Mesenchymal stem cell (in vitro differentiated cells and primary cell): Measurements from ENCODE around the gene CAGE1.

ENCODE experiments used
- DNase-seq: peaks from one replicate; pipeline ENCODE4 v3.0.0-alpha.2; 2013
- H2AFZ ChIP-seq: one replicate; pipeline ENCODE4 v1.6.1; 2013; ENCODE audit warnings: low read depth, mild to moderate bottlenecking, control low read depth, inconsistent platforms, low read length, moderate library complexity
- H2AK5ac ChIP-seq: 2 replicates; pipeline ENCODE4 v1.6.1; 2013; ENCODE audit warnings: low read length, moderate library complexity, mild to moderate bottlenecking, inconsistent platforms; ENCODE audit not compliant: severe bottlenecking
- H2BK120ac ChIP-seq: one replicate; pipeline ENCODE4 v1.6.1; 2013; ENCODE audit warnings: low read depth, mild to moderate bottlenecking, inconsistent platforms, low read length, moderate library complexity
- H2BK12ac ChIP-seq, 2 experiments: one replicate each; pipeline ENCODE4 v1.6.1; 2013; ENCODE audit warnings: inconsistent platforms in 2 of 2, low read length in 2 of 2, mild to moderate bottlenecking in 2 of 2, moderate library complexity in 2 of 2, control low read depth in 1 of 2
- H2BK15ac ChIP-seq: one replicate; pipeline ENCODE4 v1.6.1; 2013; ENCODE audit warnings: mild to moderate bottlenecking, low read depth, inconsistent platforms; ENCODE audit not compliant: poor library complexity, severe bottlenecking
- H2BK5ac ChIP-seq: 2 replicates; pipeline ENCODE4 v1.6.1; 2013; ENCODE audit warnings: low read depth, mild to moderate bottlenecking, low read length, control low read depth, inconsistent platforms; ENCODE audit not compliant: poor library complexity, severe bottlenecking
- H3K14ac ChIP-seq, 2 experiments: one replicate each; pipeline ENCODE4 v1.6.1; 2013; ENCODE audit warnings: inconsistent platforms in 2 of 2, low read length in 2 of 2, control low read depth in 1 of 2, mild to moderate bottlenecking in 1 of 2, moderate library complexity in 1 of 2
- H3K18ac ChIP-seq, 2 experiments: one replicate each; pipeline ENCODE4 v1.6.1; 2013; ENCODE audit warnings: inconsistent platforms in 2 of 2, low read length in 2 of 2, control low read depth in 1 of 2, low read depth in 1 of 2, mild to moderate bottlenecking in 1 of 2
- H3K23ac ChIP-seq, 2 experiments: one replicate each; pipeline ENCODE4 v1.6.1; 2013; ENCODE audit warnings: inconsistent platforms in 2 of 2, low read length in 2 of 2, mild to moderate bottlenecking in 2 of 2, moderate library complexity in 2 of 2, control low read depth in 1 of 2
- H3K27ac ChIP-seq: 2 replicates; pipeline ENCODE4 v1.5.1; 2013; ENCODE audit warnings: mild to moderate bottlenecking, moderate library complexity, low read length, control low read depth, inconsistent platforms; ENCODE audit not compliant: poor library complexity, severe bottlenecking
- H3K27me3 ChIP-seq, 2 experiments: 2 replicates each; pipeline versions ENCODE4 v1.6.1 to v1.7.0; 2013; ENCODE audit warnings: low read length in 2 of 2, mild to moderate bottlenecking in 2 of 2, moderate library complexity in 2 of 2, control low read depth in 1 of 2, inconsistent platforms in 1 of 2; ENCODE audit not compliant: control insufficient read depth in 1 of 2, insufficient read depth in 1 of 2
- H3K36me3 ChIP-seq, 2 experiments: 2 replicates each; pipeline versions ENCODE4 v1.6.1 to v1.7.0; 2013; ENCODE audit warnings: low read length in 2 of 2, control low read depth in 1 of 2, inconsistent platforms in 1 of 2, low read depth in 1 of 2, mild to moderate bottlenecking in 1 of 2; ENCODE audit not compliant: insufficient read depth in 2 of 2, control insufficient read depth in 1 of 2
- H3K4ac ChIP-seq, 2 experiments: one replicate each; pipeline ENCODE4 v1.6.1; 2013; ENCODE audit warnings: inconsistent platforms in 2 of 2, low read length in 2 of 2, mild to moderate bottlenecking in 2 of 2, moderate library complexity in 2 of 2, control low read depth in 1 of 2, low read depth in 1 of 2
- H3K4me1 ChIP-seq: 2 replicates; pipeline ENCODE4 v1.6.1; 2013; ENCODE audit warnings: low read depth, low read length, control low read depth; ENCODE audit not compliant: control insufficient read depth, insufficient read depth
- H3K4me2 ChIP-seq: 2 replicates; pipeline ENCODE4 v1.6.1; 2013; ENCODE audit warnings: low read length, mild to moderate bottlenecking, inconsistent platforms; ENCODE audit not compliant: poor library complexity, severe bottlenecking
- H3K4me3 ChIP-seq, 2 experiments: 2 replicates each; pipeline versions ENCODE4 v1.5.1 to v1.7.0; 2013; ENCODE audit warnings: low read length in 2 of 2, mild to moderate bottlenecking in 2 of 2, control low read depth in 1 of 2, low read depth in 1 of 2; ENCODE audit not compliant: insufficient read depth in 1 of 2
- H3K79me1 ChIP-seq: replicated peaks from 2 replicates; pipeline ENCODE4 v1.6.1; 2013; ENCODE audit warnings: mild to moderate bottlenecking, control low read depth, low read length, inconsistent platforms; ENCODE audit not compliant: poor library complexity, severe bottlenecking
- H3K9ac ChIP-seq: 2 replicates; pipeline ENCODE4 v1.7.0; 2013; ENCODE audit warnings: mild to moderate bottlenecking, low read length, moderate library complexity
- H3K9me3 ChIP-seq: 2 replicates; pipeline ENCODE4 v1.7.0; 2013; ENCODE audit warnings: mild to moderate bottlenecking, low read length; ENCODE audit not compliant: control insufficient read depth
- H4K8ac ChIP-seq: one replicate; pipeline ENCODE4 v1.6.1; 2013; ENCODE audit warnings: inconsistent platforms, mild to moderate bottlenecking, low read length, moderate library complexity
- H4K91ac ChIP-seq: one replicate; pipeline ENCODE4 v1.6.1; 2013; ENCODE audit warnings: mild to moderate bottlenecking, low read length, inconsistent platforms
- WGBS: methylation state at CpG from one replicate; pipeline ENCODE4 v1.1.7; 2013; ENCODE audit warnings: mixed read lengths; 5-methylcytosine and 5-hydroxymethylcytosine counted together

Gene CAGE1

DNA sequence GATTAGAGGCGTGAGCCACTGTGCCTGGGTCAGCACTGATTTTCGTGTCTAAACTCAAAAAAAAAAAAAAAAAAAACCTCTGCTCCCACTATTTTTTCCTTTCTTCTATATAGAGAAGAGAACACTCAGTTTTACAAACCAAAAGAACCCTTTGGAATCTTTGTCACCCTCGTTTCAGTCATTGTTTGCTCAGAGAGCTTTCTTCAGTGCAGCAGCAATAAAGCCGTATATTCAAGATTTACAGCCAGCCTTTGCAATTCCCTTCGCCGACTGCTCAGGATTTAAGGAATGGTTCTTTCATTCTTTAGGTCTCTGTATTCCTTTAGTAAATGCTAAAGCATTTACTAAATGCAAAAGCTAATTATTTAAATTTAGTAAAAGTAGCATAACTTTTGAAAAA lies 20.2 kb upstream of the CAGE1 start:
- Histone ChIP-seq H2BK120ac (no peak overlapping the region), H3K4me3 (no peak overlapping the region), H3K4me1 (peaks cover 4% of the 10 kb centered on the region), H3K27me3 (no peaks in the 10 kb centered on the region), H3K4me2 (no peak overlapping the region), H3K27ac (no peak overlapping the region), H3K36me3 (peaks cover 27 to 82% of the 10 kb centered on the region in 2 experiments), H3K18ac (no peak overlapping the region), H2AK5ac (no peak overlapping the region), H3K79me1 (peaks cover 11% of the 10 kb centered on the region), H4K8ac (no peak overlapping the region), H3K4ac (no peak overlapping the region), H2AFZ (no peak overlapping the region), H2BK15ac (no peak overlapping the region), H4K91ac (no peak overlapping the region), H2BK5ac (no peak overlapping the region), H2BK12ac (no peak overlapping the region), H3K9me3 (no peaks in the 10 kb centered on the region), H3K14ac (no peak overlapping the region), H3K23ac (no peak overlapping the region), H3K9ac (no peak overlapping the region)
- 65% methylated on average over 4 of the region's 6 CpGs for WGBS
- DNase-seq = no peak

DNA sequence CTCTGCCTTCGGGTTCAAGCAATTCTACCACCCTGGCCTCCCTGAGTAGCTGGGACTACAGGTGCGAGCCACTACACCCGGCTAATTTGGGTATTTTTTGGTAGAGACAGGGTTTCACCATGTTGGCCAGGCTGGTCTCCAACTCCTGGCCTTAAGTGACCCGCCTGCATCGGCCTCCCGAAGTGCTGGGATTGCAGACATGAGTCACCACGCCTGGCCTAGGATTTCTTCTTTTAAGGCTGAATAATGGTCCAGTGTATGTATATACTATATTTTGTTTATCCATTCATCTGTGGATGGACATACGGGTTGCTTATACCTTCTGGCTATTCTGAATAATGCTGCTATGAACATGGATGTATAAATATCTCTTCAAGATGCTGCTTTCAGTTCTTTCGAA lies 17.2 kb upstream of the CAGE1 start:
- Histone ChIP-seq H3K27me3 (no peaks in the 10 kb centered on the region), H3K9me3 (no peaks in the 10 kb centered on the region), H3K18ac (no peak overlapping the region), H3K27ac (no peak overlapping the region), H2BK15ac (no peak overlapping the region), H3K4me1 (peaks cover 3% of the 10 kb centered on the region), H3K36me3 (peaks cover 21 to 90% of the 10 kb centered on the region in 2 experiments), H2BK120ac (no peak overlapping the region), H3K4me2 (no peak overlapping the region), H3K79me1 (peaks cover 9% of the 10 kb centered on the region), H3K4ac (no peak overlapping the region), H2BK12ac (no peak overlapping the region), H2BK5ac (no peak overlapping the region), H3K14ac (no peak overlapping the region), H2AK5ac (no peak overlapping the region), H4K91ac (no peak overlapping the region), H3K9ac (no peak overlapping the region), H2AFZ (no peak overlapping the region), H3K23ac (no peak overlapping the region), H4K8ac (no peak overlapping the region), H3K4me3 (no peak overlapping the region)
- peak; percentile 39 for DNase-seq
- 84% methylated on average over 7 of the region's 9 CpGs for WGBS

DNA sequence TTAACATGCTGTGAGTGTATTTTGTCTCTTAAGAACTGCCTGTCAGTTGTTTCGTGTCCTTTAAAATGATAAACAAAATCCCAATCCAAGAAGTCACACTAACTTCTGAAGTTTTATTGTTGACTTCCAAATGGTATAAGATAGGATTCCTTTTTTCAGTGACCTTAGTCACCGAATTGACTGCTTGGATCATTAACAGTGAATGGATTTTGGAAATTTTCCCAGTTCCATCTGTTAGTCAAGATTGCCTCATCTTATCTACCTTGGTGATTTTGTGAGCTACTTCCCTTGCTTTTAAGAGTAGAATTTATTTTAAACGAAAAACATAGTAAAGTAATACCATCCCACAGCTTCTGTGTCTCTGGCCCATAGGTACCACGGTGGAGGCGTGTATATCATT lies 15.0 kb upstream of the CAGE1 start:
- H3K27me3 ChIP-seq = no peaks in the 10 kb centered on the region
- H2BK120ac ChIP-seq = no peak overlapping the region
- WGBS = 97% methylated on average over 3 of the region's 5 CpGs

DNA sequence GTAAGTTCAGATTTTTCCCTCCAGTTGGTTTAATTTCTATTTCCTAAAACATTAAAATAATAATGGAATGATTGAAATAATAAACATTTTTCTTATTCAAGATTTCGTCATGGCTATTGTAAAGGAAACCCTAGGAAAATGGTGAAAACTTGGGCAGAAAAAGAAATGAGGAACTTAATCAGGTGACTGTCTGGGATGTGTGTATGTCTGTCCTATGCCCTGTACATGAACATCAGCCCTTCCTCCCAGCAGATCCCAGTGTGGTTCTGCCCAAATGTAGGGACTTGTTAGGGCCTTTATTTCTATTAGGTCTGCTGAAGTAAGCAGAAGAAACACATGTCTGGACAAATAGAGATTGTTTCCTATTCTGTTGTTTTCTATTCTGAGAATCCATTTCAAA lies 13.2 kb upstream of the CAGE1 start:
- Histone ChIP-seq H3K4me3 (no peak overlapping the region), H3K4me1 (peaks cover 3% of the 10 kb centered on the region), H2BK15ac (no peak overlapping the region), H3K14ac (no peak overlapping the region), H2AK5ac (no peak overlapping the region), H3K9ac (no peak overlapping the region), H4K8ac (no peak overlapping the region), H3K27me3 (no peaks in the 10 kb centered on the region), H2BK120ac (no peak overlapping the region), H3K4me2 (no peak overlapping the region), H2BK5ac (no peak overlapping the region), H2AFZ (no peak overlapping the region), H3K4ac (no peak overlapping the region), H3K9me3 (no peaks in the 10 kb centered on the region), H3K18ac (no peak overlapping the region), H4K91ac (no peak overlapping the region), H3K79me1 (peaks cover 11% of the 10 kb centered on the region), H2BK12ac (no peak overlapping the region), H3K23ac (no peak overlapping the region), H3K27ac (no peak overlapping the region), H3K36me3 (peaks cover 10 to 93% of the 10 kb centered on the region in 2 experiments)
- DNase-seq = no peak
- 85% methylated on average over 1 of the region's 1 CpG for WGBS

More for the DNA sequence above, 15.0 kb upstream of the CAGE1 start:
- Histone ChIP-seq H3K23ac (no peak overlapping the region), H3K4ac (no peak overlapping the region), H2BK12ac (no peak overlapping the region), H2AFZ (no peak overlapping the region), H3K79me1 (peaks cover 12% of the 10 kb centered on the region), H3K36me3 (peaks cover 20 to 86% of the 10 kb centered on the region in 2 experiments), H3K14ac (no peak overlapping the region), H4K8ac (no peak overlapping the region), H2AK5ac (no peak overlapping the region), H2BK15ac (no peak overlapping the region), H3K4me3 (no peak overlapping the region), H3K27ac (no peak overlapping the region), H4K91ac (no peak overlapping the region), H3K18ac (no peak overlapping the region), H3K9me3 (no peaks in the 10 kb centered on the region), H3K9ac (no peak overlapping the region), H3K4me1 (peaks cover 3% of the 10 kb centered on the region), H3K4me2 (no peak overlapping the region), H2BK5ac (no peak overlapping the region)
- DNase-seq = no peak
